Left lung (tissue), 10 donors: Measurements from ENCODE around the gene SCYGR1. TPM values are rescaled to one million over a fixed set of nuclear protein-coding genes. Genes with fewer than 3 reads are reported as not detected.
A peak's percentile ranks its signal among the peaks of the same experiment; 100 is the strongest.
"Not testable (repeated sequence)": the region's sequence is repeated elsewhere in the genome, so short reads cannot be mapped to it uniquely, and the experiment has no call there.

Experiments used
- ATAC-seq: fragments of 200-7000 bp; cut with Tn5 transposase; one replicate; pipeline ENCODE4 v1.9.1; 2020; ENCODE audit warnings: moderate library complexity
- DNase-seq, 4 donors: peaks; one replicate each; pipeline ENCODE4 v3.0.0-alpha.2; 2013 to 2020
- H3K27ac ChIP-seq, 2 donors: fragments of 200-600 bp; sonication (generic) in 1 of 2; one replicate each; pipeline versions ENCODE4 v1.5.0 to v1.8.0; 2020 to 2021
- H3K27me3 ChIP-seq, 2 donors: fragments of 200-600 bp; sonication (generic) in 1 of 2; one replicate each; pipeline versions ENCODE4 v1.5.0 to v1.8.0; 2020 to 2021
- H3K36me3 ChIP-seq, 2 donors: fragments of 200-600 bp; sonication (generic) in 1 of 2; one replicate each; pipeline versions ENCODE4 v1.5.0 to v1.8.0; 2020 to 2021
- H3K4me1 ChIP-seq, 2 donors: fragments of 200-600 bp; one replicate each; pipeline ENCODE4 v1.8.0; 2021
- H3K4me3 ChIP-seq, 2 donors: fragments of 200-600 bp; sonication (generic) in 1 of 2; one replicate each; pipeline versions ENCODE4 v1.5.0 to v1.8.0; 2020 to 2021; ENCODE audit warnings: mild to moderate bottlenecking in 1 of 2
- H3K9me3 ChIP-seq, 2 donors: fragments of 200-600 bp; sonication (generic) in 1 of 2; one replicate each; pipeline versions ENCODE4 v1.5.0 to v1.8.0; 2020 to 2021
- CTCF ChIP-seq, 2 donors: fragments of 200-600 bp; sonication (generic) in 1 of 2; IDR thresholded peaks; one replicate each; pipeline versions ENCODE4 v1.5.0 to v1.8.0; 2021; ENCODE audit warnings: antibody characterized with exemption in 2 of 2
- intact Hi-C, 2 donors: fragments of 100-400 bp; cut with DNase I; formaldehyde crosslinking; loops; one replicate each; pipeline versions ENCODE4 v1.11.2 to v1.14.2; 2022
- polyA plus RNA-seq, 6 donors: library from polyadenylated mRNA; unstranded; fragments of 120-200 nt; gene quantifications; one replicate each; pipeline ENCODE4 v1.2.1, GENCODE V29; 2013; ENCODE audit not compliant: insufficient read length in 6 of 6
- total RNA-seq, 2 donors: library from RNA; stranded (reverse); fragmentation: NEBNext Ultra II Directional; extraction: Animal tissue kit (Norgen Biotek cat#: 25700); gene quantifications; one replicate each; pipeline ENCODE4 v1.2.1, GENCODE V29; 2021
- donor health status: DM: no; HTN: yes; CAD: no.
- donor health status: DM: no; HTN: no; CAD: no.

Gene SCYGR1
- total and polyA plus RNA-seq, 8 donors = not detected

- peak overlapping the region in 1 of 2 donors; percentile 33 for H3K27ac ChIP-seq
- peaks cover 0 to 4% of the 10 kb centered on the region in 2 donors for H3K27me3 ChIP-seq
- intact Hi-C loops = no loop called here
- H3K4me3 ChIP-seq = no peak overlapping the region
- H3K4me1 ChIP-seq = peaks cover 0 to 30% of the 10 kb centered on the region in 2 donors
- no peaks in the 10 kb centered on the region for H3K36me3 ChIP-seq
- ATAC-seq (no peak), DNase-seq (no peak)
- no peak for TF ChIP-seq CTCF (IDR thresholded peaks at IDR 0.05)
- H3K9me3 ChIP-seq = no peaks in the 10 kb centered on the region
Observed at GRCh38 chr2:227388537-227389011, 825 bp upstream of the SCYGR1 start.

DNA sequence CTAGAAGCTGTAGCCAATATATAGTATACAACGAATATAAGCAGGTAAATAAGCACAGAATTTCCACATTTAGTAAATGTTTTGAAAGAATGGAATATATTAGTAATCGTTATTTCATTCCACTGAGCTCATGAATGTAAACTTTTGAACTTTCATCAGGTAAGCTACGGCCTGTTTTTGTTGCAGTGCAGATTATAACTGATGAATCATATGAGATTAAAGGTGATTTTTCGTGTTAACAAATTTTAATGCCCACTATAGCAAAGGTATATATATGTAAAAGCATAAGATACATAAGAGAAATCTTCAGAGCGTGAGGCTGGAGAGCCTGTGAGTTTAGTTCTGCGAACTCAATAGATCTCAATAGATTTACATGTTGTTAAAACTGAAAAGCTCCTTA, 1.1 kb downstream of the SCYGR1 start:
- Histone ChIP-seq H3K27me3 (peaks cover 0 to 4% of the 10 kb centered on the region in 2 donors), H3K27ac (no peak overlapping the region), H3K4me1 (peaks cover 0 to 30% of the 10 kb centered on the region in 2 donors), H3K4me3 (no peak overlapping the region), H3K36me3 (no peaks in the 10 kb centered on the region), H3K9me3 (no peaks in the 10 kb centered on the region)
- no peak for ATAC-seq
- intact Hi-C loops = no loop called here
- no peak for DNase-seq
- TF ChIP-seq CTCF (IDR thresholded peaks at IDR 0.05) = no peak

DNA sequence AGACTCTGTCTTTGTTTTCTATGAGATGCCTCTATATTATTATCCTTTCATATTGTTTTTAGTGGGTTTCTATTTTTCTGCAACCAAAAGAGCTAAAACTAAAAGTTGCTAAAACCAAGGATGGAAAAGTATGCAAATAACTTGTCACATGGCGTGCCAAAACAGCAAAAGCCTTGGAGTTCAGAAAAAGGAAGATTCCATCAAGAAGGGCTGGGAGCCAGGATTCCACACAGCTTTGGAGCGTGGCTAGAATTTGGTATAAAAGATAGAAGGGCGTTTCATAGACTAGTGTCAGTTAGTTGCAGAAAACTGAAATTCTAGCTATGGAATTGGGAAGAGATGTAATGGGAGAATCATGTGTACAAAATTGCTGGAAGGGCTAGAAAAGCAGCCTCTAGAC, 4.1 kb downstream of the SCYGR1 start:
- no peak for TF ChIP-seq CTCF (IDR thresholded peaks at IDR 0.05)
- no peaks in the 10 kb centered on the region for H3K36me3 ChIP-seq
- no peak for DNase-seq
- H3K27ac ChIP-seq = no peak overlapping the region
- no peaks in the 10 kb centered on the region for H3K9me3 ChIP-seq
- H3K27me3 ChIP-seq = peaks cover 0 to 4% of the 10 kb centered on the region in 2 donors
- H3K4me1 ChIP-seq = peaks cover 0 to 25% of the 10 kb centered on the region in 2 donors
- no peak for ATAC-seq
- intact Hi-C loops = no loop called here
- H3K4me3 ChIP-seq = no peak overlapping the region

GRCh38 chr2:227382241-227382835, 5.4 kb downstream of the SCYGR1 start:
- intact Hi-C loops, H3K36me3 ChIP-seq, H3K4me3 ChIP-seq, H3K27me3 ChIP-seq, DNase-seq, H3K27ac ChIP-seq, ATAC-seq, H3K9me3 ChIP-seq: not testable (repeated sequence)
- peaks cover 0 to 19% of the 10 kb centered on the region in 2 donors for H3K4me1 ChIP-seq

GRCh38 chr2:227379095-227379494, 8.7 kb downstream of the SCYGR1 start, which contains the start of gene TM4SF20:
TM4SF20 (minus strand) TSS chr2:227379306; CDS start chr2:227379268, 38 bp downstream.
- ATAC-seq = no peak
- no peak within 1 kb of the TSS for H3K4me3 ChIP-seq
- TF ChIP-seq CTCF (IDR thresholded peaks at IDR 0.05) = no peak

More at GRCh38 chr2:227379095-227379494, 8.7 kb downstream of the SCYGR1 start, which contains the start of gene TM4SF20:
- Histone ChIP-seq H3K27me3 (peaks cover 0 to 3% of the 10 kb centered on the region in 2 donors), H3K9me3 (no peaks in the 10 kb centered on the region), H3K36me3 (no peaks in the 10 kb centered on the region), H3K27ac (no peak within 1 kb of the TSS), H3K4me1 (peaks cover 0 to 4% of the 10 kb centered on the region in 2 donors)
- intact Hi-C loops = no loop called here
- DNase-seq = no peak
